Progenitor cell of endocrine pancreas (in vitro differentiated cells): Measurements from ENCODE around the gene ARHGEF28. TPM values are rescaled to one million over a fixed set of nuclear protein-coding genes. Genes with fewer than 3 reads are reported as not detected.

Source experiments
- DNase-seq: peaks from one replicate; pipeline ENCODE4 v3.0.0; 2021; ENCODE audit warnings: low spot score; ENCODE audit not compliant: unreplicated experiment
- H3K27ac Mint-ChIP-seq: 2 replicates; pipeline ENCODE4 v1.8.0; 2021; ENCODE audit warnings: mild to moderate bottlenecking, moderate library complexity, mixed read lengths
- H3K27me3 Mint-ChIP-seq: 2 replicates; pipeline ENCODE4 v1.8.0; 2021; ENCODE audit warnings: mixed read lengths
- H3K36me3 Mint-ChIP-seq: 2 replicates; pipeline ENCODE4 v1.8.0; 2022; ENCODE audit warnings: mixed read lengths; ENCODE audit not compliant: insufficient read depth
- H3K4me1 Mint-ChIP-seq: 2 replicates; pipeline ENCODE4 v1.8.0; 2021; ENCODE audit warnings: low read depth, mixed read lengths
- H3K4me3 Mint-ChIP-seq: 2 replicates; pipeline ENCODE4 v1.8.0; 2021; ENCODE audit warnings: low read depth, mild to moderate bottlenecking, moderate library complexity, mixed read lengths
- H3K9me3 Mint-ChIP-seq: 2 replicates; pipeline ENCODE4 v1.8.0; 2021; ENCODE audit warnings: low read depth, mixed read lengths
- CTCF ChIP-seq: fragments of 200-600 bp; sonication (generic); IDR thresholded peaks from one replicate; pipeline ENCODE4 v1.5.0; 2021; ENCODE audit warnings: antibody characterized with exemption, mild to moderate bottlenecking; ENCODE audit not compliant: unreplicated experiment
- total RNA-seq: library from RNA; stranded (reverse); gene quantifications from 2 replicates; pipeline ENCODE4 v1.2.1, GENCODE V29; 2021

ARHGEF28 gene
- total RNA-seq, 1 donor from 2014 or later: 15.0 TPM

- peak overlapping the region; percentile 82 for H3K27ac Mint-ChIP-seq
- H3K4me3 Mint-ChIP-seq: peak overlapping the region; percentile 5
- no peak for TF ChIP-seq CTCF
- no peaks in the 10 kb centered on the region for H3K9me3 Mint-ChIP-seq
- no peak for DNase-seq
- H3K4me1 Mint-ChIP-seq: peaks cover 18% of the 10 kb centered on the region
- H3K36me3 Mint-ChIP-seq: no peaks in the 10 kb centered on the region
- peaks cover 66% of the 10 kb centered on the region for H3K27me3 Mint-ChIP-seq
Measured at GRCh38 chr5:73623901-73624404, 2.0 kb upstream of the ARHGEF28 start.

GRCh38 chr5:73624888-73625287, 1.1 kb upstream of the ARHGEF28 start:
- peaks cover 66% of the 10 kb centered on the region for H3K27me3 Mint-ChIP-seq
- H3K27ac Mint-ChIP-seq: no peak overlapping the region
- peaks cover 18% of the 10 kb centered on the region for H3K4me1 Mint-ChIP-seq
- no peaks in the 10 kb centered on the region for H3K9me3 Mint-ChIP-seq
- no peak for TF ChIP-seq CTCF
- H3K4me3 Mint-ChIP-seq: peak overlapping the region; percentile 53
- no peaks in the 10 kb centered on the region for H3K36me3 Mint-ChIP-seq
- no peak for DNase-seq

- DNase-seq: no peak
- peaks cover 18% of the 10 kb centered on the region for H3K4me1 Mint-ChIP-seq
- H3K27me3 Mint-ChIP-seq: peaks cover 64% of the 10 kb centered on the region
- no peaks in the 10 kb centered on the region for H3K36me3 Mint-ChIP-seq
- H3K9me3 Mint-ChIP-seq: no peaks in the 10 kb centered on the region
- TF ChIP-seq CTCF: no peak
- peak overlapping the region; percentile 69 for H3K4me3 Mint-ChIP-seq
- no peak overlapping the region for H3K27ac Mint-ChIP-seq
Measured at GRCh38 chr5:73625372-73625943, 538 bp upstream of the ARHGEF28 start.

- H3K36me3 Mint-ChIP-seq: no peaks in the 10 kb centered on the region
- H3K27ac Mint-ChIP-seq: no peak overlapping the region
- no peaks in the 10 kb centered on the region for H3K9me3 Mint-ChIP-seq
- DNase-seq: no peak
- H3K4me3 Mint-ChIP-seq: peak overlapping the region; percentile 64
- no peak for TF ChIP-seq CTCF
- H3K27me3 Mint-ChIP-seq: peaks cover 66% of the 10 kb centered on the region
- peaks cover 18% of the 10 kb centered on the region for H3K4me1 Mint-ChIP-seq
Measured at GRCh38 chr5:73626814-73627313, 868 bp downstream of the ARHGEF28 start.

- H3K36me3 Mint-ChIP-seq: no peaks in the 10 kb centered on the region
- no peak for TF ChIP-seq CTCF
- no peaks in the 10 kb centered on the region for H3K9me3 Mint-ChIP-seq
- H3K4me1 Mint-ChIP-seq: peaks cover 9% of the 10 kb centered on the region
- no peak overlapping the region for H3K4me3 Mint-ChIP-seq
- no peak overlapping the region for H3K27ac Mint-ChIP-seq
- H3K27me3 Mint-ChIP-seq: peaks cover 64% of the 10 kb centered on the region
- DNase-seq: no peak
Measured at GRCh38 chr5:73629456-73629855, 3.5 kb downstream of the ARHGEF28 start.
